HG03378 (cell line): ENCODE measurements around the gene HADHA.

Experiments
- ATAC-seq: cut with Tn5 transposase; IDR thresholded peaks from one replicate; pipeline ENCODE4 v1.9.1; 2021; ENCODE audit warnings: mild to moderate bottlenecking, moderate library complexity; ENCODE audit not compliant: unreplicated experiment

Gene HADHA

GRCh38 chr2:26144953-26145680 lies 99.3 kb downstream of the HADHA start:
- no peak for ATAC-seq

- no peak for ATAC-seq
These were observed 100.4 kb downstream of the HADHA start for GRCh38 chr2:26144031-26144430.

DNA sequence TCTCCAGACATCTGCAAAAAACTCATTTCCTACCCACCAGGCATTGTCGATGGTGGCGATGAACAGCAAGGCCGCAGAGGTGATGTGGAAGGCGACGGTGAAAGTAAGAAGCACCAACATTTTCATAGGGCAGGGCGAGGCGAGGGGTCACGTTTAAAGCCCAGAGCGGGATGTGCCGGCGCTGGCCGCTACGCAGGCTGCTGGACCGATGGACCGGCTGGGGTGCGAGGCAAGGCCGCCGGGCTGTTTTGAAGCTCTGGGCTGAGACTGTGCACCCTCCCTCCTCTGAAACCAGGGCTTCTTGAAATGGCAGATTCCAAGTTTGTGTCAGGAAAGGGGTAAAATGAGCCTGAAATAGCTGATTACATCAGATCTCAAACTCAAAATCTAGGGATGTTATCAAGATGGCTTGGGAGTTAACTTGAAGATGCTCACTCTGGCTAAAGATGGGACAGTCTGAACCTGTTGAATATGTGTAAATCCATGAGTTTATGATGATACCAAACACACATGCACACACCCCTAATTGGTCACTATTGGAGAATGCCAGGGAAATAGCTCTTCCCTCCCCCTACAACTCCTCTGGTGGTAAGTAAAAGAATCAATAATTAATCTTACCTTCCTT lies 103.2 kb downstream of the HADHA start:
- ATAC-seq: no peak
